Measurements from ENCODE around the gene PRKCSH. TPM values are rescaled to one million over a fixed set of nuclear protein-coding genes. Genes with fewer than 3 reads are reported as not detected.
"Not testable (repeated sequence)": the region's sequence is repeated elsewhere in the genome, so short reads cannot be mapped to it uniquely, and the experiment has no call there.

PRKCSH gene
- polyA plus RNA-seq, 3 donors: 111 to 154 (median 149) TPM

DNA sequence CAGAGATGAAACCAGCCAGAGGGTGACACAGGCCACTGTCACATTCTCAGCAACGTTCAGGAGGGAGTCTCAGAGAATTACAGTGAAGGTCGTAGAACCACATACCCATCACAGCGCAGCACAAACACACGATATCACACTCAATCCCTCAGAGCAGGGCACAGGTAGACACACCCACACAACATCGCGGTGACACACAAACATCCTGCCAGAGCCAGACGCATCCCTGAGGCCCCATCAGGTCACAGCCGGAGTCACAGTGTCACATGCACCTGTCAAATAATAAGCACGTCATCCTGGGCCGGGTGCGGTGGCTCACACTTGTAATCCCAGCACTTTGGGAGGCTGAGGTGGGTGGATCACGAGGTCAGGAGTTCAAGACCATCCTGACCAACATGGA is 28.0 kb downstream of the PRKCSH start:
- H3K27ac ChIP-seq (ENCODE audit: low read depth, low read length): no peak overlapping the region
- 69 to 74% (median 69%) methylated on average over 12 of the region's 12 CpGs for WGBS, 3 donors

GRCh38 chr19:11464333-11465265 is 29.2 kb downstream of the PRKCSH start:
- 76 to 87% (median 82%) methylated on average over 11 of the region's 11 CpGs for WGBS, 3 donors
- H3K27ac ChIP-seq (ENCODE audit: low read depth, low read length): no peak overlapping the region

DNA sequence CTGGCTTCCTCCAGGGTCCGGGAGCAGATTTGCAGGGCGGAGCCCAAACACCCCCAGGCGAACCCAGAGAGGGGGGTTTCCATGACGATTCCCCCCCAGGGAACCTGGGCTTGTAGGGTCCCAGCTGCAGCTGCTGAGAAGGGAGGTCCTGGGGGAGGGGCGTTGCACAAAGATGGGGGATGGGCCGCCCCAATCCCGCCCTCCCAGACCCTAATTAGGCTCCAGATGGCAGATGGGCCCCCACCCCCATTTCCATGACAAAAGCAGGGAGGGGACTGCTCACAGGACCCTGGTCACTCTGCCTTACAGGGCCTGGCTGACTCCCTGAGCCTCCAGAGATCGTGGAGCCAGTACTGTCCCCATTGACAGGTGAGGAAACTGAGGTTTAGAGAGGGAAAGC is 30.2 kb downstream of the PRKCSH start:
- WGBS, 3 donors: 35 to 55% (median 43%) methylated on average over 8 of the region's 8 CpGs

DNA sequence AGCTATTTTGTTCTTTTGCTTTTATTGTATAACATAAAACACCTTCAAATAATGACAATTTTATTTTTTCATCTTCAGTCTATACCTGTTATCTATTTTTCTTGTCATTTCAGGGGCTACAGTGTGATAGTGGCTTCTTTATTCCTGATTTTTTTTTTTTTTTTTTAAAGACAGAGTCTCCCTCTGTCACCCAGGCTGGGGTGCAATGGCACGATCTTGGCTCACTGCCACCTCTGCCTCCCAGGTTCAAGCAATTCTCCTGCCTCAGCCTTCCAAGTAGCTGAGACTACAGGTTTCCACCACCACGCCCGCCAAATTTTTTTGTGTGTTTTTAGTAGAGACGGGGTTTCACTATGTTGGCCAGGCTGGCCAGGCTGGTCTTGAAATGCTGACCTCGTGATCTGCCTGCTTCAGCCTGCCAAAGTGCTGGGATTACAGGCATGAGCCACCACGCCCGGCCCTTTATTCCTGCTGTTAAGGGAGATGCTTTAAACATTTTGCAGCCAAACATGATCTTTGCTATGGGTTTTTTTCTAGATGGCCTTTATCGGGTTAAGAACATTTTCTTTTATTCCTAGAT is 32.9 kb downstream of the PRKCSH start:
- 59 to 72% (median 65%) methylated on average over 8 of the region's 8 CpGs for WGBS, 3 donors
- H3K27ac ChIP-seq (ENCODE audit: low read depth, low read length): not testable (repeated sequence)

More for the DNA sequence above, 30.2 kb downstream of the PRKCSH start:
- no peak overlapping the region for H3K27ac ChIP-seq (ENCODE audit: low read depth, low read length)

GRCh38 chr19:11473725-11474124 is 38.3 kb downstream of the PRKCSH start:
- H3K27ac ChIP-seq (ENCODE audit: low read depth, low read length): no peak overlapping the region
- 77 to 86% (median 81%) methylated on average over 4 of the region's 4 CpGs for WGBS, 3 donors

GRCh38 chr19:11475343-11475742 is 39.9 kb downstream of the PRKCSH start:
- not testable (repeated sequence) for H3K27ac ChIP-seq (ENCODE audit: low read depth, low read length)
- WGBS, 3 donors: 90 to 97% (median 97%) methylated on average over 3 of the region's 3 CpGs

DNA sequence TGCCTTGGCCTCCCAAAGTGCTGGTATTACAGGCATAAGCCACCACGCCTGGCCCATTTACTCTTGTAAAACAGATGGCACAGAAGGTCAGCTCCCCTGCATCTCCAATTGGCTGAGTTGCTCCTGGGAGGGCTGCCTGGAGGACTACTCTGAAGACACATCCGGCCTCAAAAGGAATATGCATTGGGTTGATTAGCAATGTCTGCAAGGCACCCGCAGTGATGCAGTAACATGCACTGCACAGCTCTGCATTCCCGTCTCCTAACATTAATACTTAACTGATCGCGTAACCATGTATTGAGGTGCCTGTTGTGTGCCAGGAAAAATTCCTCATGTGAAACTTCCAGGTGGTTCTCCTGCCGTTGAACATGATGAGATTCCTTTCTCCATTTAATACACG is 40.4 kb downstream of the PRKCSH start:
- 36 to 85% (median 78%) methylated on average over 8 of the region's 8 CpGs for WGBS, 3 donors
- no peak overlapping the region for H3K27ac ChIP-seq (ENCODE audit: low read depth, low read length)

- no peak overlapping the region for H3K27ac ChIP-seq (ENCODE audit: low read depth, low read length)
- 56 to 62% (median 57%) methylated on average over 18 to 19 of the region's 19 CpGs for WGBS, 3 donors
Measured at GRCh38 chr19:11478167-11479089, 43.0 kb downstream of the PRKCSH start.

DNA sequence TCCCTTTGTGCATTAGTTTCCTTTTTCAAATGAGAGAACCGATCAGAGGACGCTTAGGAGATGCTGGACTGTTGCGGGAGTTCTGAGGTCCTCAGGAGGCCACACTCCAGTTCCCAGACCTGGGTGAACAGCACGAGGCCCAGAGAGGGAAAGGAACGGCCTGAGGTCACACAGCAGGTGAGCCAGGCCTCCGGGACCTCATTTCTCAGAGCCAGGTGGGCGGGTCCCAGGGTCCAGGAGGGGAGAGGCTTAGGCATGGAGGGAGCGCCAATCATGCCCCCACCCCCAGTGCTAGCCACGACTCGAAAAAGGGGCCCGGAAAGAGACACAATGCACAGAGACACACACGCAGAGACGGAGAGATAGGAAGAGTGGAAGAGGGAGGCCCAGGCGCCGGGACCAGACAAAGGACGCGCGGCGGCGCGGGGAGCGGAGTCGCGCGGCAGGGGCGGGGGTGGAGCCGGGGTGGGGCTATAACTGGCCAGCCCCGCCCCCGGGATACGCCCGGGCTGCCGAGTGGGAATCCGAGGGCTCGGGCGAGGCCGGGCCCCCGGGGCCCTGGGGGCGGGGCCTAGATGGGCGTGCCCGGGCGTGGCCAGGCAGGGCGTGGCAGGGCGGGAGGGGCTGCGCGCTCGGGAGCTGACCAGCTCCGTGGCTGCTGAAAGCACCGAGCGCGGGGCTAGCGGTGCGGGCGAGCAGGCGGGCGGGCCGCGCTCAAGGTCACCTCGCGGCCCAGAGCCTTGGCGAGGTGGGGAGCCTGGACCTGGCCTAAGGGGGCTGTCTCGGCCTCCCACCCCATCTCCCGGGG is 43.9 kb downstream of the PRKCSH start:
- WGBS, 3 donors: 14 to 20% (median 20%) methylated on average over 48 to 62 of the region's 62 CpGs

DNA sequence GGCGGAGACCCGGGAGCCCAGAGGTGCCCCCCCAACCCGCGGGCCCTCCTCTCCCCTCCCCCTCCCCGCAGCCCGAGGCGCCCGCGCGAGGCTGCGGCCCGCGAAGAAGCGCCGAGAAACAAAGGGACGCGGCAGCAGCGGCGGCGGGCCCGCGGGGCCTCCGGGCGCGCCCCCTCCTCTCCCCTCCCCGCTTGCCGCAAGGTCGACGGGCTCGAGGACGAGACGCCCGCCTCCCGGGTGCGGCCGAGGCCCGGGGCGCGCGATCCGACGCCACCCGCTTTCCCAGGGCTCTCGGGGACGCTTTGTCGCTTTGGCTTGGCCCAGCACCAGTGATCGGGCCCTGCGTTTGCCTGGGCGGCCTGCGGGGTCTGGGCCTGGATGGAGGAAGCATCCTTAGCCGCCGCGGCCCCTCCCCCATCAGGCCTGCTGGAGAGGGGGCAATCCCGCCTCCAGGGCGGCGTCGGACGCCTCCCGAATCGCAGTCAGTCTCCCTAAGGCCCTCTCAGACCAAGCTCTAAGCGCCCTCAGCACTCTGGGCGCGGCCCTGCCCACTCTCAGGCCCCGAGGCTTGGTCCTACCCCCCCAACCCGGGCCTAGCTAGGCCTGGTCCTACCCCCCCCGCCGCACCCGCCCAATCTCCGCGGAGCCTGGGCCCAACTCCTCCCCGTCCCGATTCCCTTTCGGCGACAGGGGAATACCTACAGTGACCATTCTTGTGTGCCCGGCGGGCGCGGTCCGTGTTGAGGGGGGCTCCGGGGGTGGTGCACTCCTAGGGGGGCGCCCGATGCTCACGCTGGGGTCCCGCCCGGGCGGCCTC is 44.7 kb downstream of the PRKCSH start:
- H3K27ac ChIP-seq (ENCODE audit: low read depth, low read length): no peak overlapping the region
- WGBS, 3 donors: 5 to 6% (median 6%) methylated on average over 48 to 86 of the region's 86 CpGs

More for the DNA sequence above, 43.9 kb downstream of the PRKCSH start:
- H3K27ac ChIP-seq (ENCODE audit: low read depth, low read length): no peak overlapping the region

GRCh38 chr19:11480715-11481533 is 45.5 kb downstream of the PRKCSH start, which contains the start of gene ELAVL3:
TSS of gene ELAVL3 (minus strand) at chr19:11481046. CDS start at chr19:11480608, 438 bp downstream.
- 10 to 15% (median 12%) methylated on average over 37 to 72 of the region's 77 CpGs for WGBS, 3 donors
- H3K27ac ChIP-seq (ENCODE audit: low read depth, low read length): no peak within 1 kb of the TSS

- WGBS, 3 donors: 3 to 5% (median 4%) methylated on average over 47 to 50 of the region's 50 CpGs
- H3K27ac ChIP-seq (ENCODE audit: low read depth, low read length): no peak overlapping the region
Measured at GRCh38 chr19:11481534-11482383, 46.3 kb downstream of the PRKCSH start.

GRCh38 chr19:11482384-11483050 is 47.1 kb downstream of the PRKCSH start:
- no peak overlapping the region for H3K27ac ChIP-seq (ENCODE audit: low read depth, low read length)
- 1 to 3% (median 1%) methylated on average over 34 to 58 of the region's 58 CpGs for WGBS, 3 donors

GRCh38 chr19:11483366-11484111 is 48.1 kb downstream of the PRKCSH start:
- WGBS, 3 donors: 81 to 87% (median 81%) methylated on average over 47 to 57 of the region's 57 CpGs
- H3K27ac ChIP-seq (ENCODE audit: low read depth, low read length): no peak overlapping the region

All from adipose tissue (tissue), 3 donors.